ENCODE measurements around the gene KCNN4. TPM values are rescaled to one million over a fixed set of nuclear protein-coding genes. Genes with fewer than 3 reads are reported as not detected.

Gene KCNN4
- total RNA-seq, 1 donor, result 39.9 TPM

DNA sequence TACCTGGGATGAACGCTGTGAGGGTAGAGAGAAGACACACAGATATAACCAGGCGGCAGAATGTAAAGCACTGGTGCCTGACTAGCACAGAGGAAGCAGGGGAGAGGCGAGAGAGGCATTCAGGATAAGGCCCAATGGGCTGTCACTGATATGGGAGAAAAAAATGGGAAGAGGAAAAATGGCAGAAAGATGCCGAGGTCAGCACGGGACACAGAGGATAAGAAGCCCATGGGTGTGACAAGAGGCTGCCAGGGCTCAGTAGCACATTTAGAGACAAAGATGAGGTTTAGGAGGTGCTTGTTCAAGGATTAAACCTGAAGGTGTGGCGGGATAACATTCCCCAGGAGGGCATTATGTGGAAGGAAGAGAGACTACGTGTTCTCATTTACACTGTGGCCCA, 31.6 kb downstream of the KCNN4 start:
- DNase-seq (ENCODE audit: low read depth), result no peak
- TF ChIP-seq, protein P1, sequence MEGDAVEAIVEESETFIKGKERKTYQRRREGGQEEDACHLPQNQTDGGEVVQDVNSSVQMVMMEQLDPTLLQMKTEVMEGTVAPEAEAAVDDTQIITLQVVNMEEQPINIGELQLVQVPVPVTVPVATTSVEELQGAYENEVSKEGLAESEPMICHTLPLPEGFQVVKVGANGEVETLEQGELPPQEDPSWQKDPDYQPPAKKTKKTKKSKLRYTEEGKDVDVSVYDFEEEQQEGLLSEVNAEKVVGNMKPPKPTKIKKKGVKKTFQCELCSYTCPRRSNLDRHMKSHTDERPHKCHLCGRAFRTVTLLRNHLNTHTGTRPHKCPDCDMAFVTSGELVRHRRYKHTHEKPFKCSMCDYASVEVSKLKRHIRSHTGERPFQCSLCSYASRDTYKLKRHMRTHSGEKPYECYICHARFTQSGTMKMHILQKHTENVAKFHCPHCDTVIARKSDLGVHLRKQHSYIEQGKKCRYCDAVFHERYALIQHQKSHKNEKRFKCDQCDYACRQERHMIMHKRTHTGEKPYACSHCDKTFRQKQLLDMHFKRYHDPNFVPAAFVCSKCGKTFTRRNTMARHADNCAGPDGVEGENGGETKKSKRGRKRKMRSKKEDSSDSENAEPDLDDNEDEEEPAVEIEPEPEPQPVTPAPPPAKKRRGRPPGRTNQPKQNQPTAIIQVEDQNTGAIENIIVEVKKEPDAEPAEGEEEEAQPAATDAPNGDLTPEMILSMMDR (IDR thresholded peaks at IDR 0.05; ENCODE audit: insufficient read depth, low read length), result no peak

DNA sequence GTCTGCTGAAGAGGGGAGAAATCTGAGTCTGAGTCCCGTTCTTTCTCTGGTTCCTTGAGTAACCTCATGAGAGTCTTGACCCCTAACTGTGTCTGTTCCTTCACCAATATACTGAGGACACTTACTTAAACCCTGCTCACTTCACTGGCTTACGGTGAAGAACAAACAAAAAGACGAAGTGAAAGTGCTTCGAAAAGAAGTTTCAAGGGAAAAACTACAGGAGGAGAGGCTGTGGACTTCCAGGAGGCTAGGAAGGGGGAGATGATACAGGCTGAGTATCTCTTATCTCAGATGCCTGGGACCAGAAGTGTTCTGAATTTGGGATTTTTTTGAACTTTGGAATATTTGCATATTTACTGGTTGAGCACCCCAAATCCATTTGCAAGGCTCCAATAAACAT, 32.1 kb downstream of the KCNN4 start:
- TF ChIP-seq, protein P1 (IDR thresholded peaks at IDR 0.05; ENCODE audit: insufficient read depth, low read length), result no peak
- DNase-seq (ENCODE audit: low read depth), result no peak
- H3K4me3 ChIP-seq (ENCODE audit: low read depth, low read length), result no peak overlapping the region

More for the DNA sequence above, 31.6 kb downstream of the KCNN4 start:
- H3K4me3 ChIP-seq (ENCODE audit: low read depth, low read length), result no peak overlapping the region

DNA sequence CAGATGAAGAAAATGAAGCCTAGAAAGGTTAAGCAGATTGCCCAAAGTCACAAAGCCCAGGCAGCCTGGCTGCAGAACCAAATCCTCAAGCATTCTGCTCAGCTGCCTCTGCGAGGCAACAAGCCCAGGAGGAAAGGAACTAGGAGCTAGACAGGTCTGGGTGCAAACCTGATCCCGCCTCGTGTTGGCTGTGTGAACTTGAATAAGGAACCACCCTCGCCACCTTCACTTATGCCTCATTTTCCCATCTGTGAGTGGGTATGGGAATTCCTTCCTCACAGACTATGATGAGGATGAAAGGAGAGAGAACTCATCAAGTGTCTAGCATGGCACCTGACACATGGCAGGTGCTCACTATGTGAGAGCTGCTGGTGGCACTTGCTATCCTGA, 32.6 kb downstream of the KCNN4 start:
- no peak for DNase-seq (ENCODE audit: low read depth)
- no peak overlapping the region for H3K4me3 ChIP-seq (ENCODE audit: low read depth, low read length)
- TF ChIP-seq, protein P1 (IDR thresholded peaks at IDR 0.05; ENCODE audit: insufficient read depth, low read length), result no peak

DNA sequence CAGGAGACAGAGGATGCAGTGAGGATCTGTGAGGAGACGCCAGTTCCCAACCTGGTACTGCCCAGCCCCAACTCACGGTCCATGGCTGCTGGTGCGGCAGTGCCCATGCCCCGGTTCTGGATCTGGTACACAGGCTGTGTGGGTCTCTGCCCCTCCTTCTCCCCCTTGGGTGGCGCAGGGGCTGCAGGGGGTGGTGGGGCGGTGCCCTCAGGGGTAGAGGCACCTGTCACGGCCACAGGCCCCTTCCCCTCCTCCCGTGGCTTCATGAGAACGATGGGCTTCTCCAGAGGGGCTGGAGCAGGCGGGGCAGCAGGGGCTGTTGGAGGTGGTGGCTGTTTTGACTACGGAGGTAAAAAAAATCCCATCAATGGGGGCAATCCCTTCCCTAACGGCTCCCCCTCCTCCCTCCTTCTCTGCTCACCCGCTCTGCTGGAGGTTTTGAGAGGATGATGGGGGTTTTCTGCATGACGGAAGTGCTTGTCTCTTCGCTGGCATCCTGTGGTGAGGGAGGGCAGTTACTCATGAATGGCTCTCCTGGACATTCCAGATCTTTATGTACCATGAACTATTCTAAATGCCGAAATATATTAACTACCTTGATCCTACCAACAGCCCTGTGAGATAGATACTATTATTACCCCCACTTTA, 33.1 kb downstream of the KCNN4 start:
- TF ChIP-seq, protein P1 (IDR thresholded peaks at IDR 0.05; ENCODE audit: insufficient read depth, low read length), result no peak
- H3K4me3 ChIP-seq (ENCODE audit: low read depth, low read length), result no peak overlapping the region
- DNase-seq (ENCODE audit: low read depth), result no peak

DNA sequence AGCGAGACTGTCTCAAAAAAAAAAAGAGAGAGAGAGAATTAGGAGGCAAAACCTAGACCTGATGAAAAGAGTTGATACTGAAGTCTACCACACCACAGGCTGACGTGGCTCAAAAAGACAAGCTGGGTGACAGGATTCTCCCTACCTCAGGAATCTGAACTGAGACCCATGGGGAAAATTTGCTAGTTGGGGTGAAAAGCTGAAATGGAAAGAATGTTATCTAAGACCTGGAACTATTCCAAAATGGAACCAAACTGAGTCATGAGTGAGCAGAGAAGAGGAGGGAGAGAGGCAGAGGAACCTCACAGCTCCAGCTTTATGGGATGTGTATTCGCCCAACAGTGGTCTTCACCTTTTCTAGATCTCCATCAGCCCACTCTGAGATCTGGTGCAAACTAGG, 37.7 kb downstream of the KCNN4 start:
- TF ChIP-seq, protein P1 (IDR thresholded peaks at IDR 0.05; ENCODE audit: insufficient read depth, low read length), result no peak
- DNase-seq (ENCODE audit: low read depth), result peak; percentile 77
- H3K4me3 ChIP-seq (ENCODE audit: low read depth, low read length), result no peak overlapping the region

DNA sequence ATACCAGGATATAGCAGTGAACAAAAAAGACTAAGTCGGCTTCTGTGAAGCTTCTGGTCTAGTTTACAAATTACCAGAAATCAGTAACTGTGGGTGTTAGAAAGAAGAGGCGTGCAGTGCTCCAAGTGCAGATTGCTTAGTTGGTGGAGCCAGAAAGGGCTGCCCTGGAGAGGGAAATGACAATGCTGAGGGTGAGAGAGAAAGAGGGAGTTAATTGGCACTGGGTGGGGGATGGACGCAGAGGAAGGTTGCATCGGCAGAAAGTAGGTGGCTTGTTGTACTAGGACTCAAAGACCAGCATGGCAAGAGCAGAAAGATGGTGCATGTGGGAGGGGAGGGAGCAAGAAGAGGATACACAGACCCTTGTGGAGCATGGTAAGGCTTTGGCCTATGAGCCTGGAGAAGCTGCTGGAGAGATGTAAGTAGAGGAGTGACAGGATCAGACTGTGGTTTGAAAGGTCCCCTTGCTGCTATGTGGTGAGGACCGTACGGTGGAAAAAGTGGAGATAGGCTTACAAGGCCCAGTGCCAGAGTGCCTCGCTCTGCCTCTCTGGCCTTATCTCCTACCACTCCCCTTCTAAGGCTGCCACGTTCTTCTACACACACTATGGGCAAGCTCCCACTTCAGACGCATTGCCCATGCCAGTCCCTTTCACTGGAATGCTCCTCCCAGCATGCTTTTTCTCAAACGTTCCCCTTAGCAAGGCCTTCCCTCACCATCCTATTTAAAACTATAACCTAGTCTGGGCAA, 39.5 kb downstream of the KCNN4 start:
- H3K4me3 ChIP-seq (ENCODE audit: low read depth, low read length), result no peak overlapping the region
- TF ChIP-seq, protein P1 (IDR thresholded peaks at IDR 0.05; ENCODE audit: insufficient read depth, low read length), result no peak
- DNase-seq (ENCODE audit: low read depth), result no peak

Data from fibroblast of the aortic adventitia (primary cell).